HG03175 (cell line): ENCODE data around the gene NAA80.

ENCODE experiments used
- ATAC-seq: cut with Tn5 transposase; IDR thresholded peaks from one replicate; pipeline ENCODE4 v1.9.1; 2021; ENCODE audit warnings: mild to moderate bottlenecking, moderate library complexity; ENCODE audit not compliant: unreplicated experiment

The NAA80 gene, protein sequence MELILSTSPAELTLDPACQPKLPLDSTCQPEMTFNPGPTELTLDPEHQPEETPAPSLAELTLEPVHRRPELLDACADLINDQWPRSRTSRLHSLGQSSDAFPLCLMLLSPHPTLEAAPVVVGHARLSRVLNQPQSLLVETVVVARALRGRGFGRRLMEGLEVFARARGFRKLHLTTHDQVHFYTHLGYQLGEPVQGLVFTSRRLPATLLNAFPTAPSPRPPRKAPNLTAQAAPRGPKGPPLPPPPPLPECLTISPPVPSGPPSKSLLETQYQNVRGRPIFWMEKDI

DNA sequence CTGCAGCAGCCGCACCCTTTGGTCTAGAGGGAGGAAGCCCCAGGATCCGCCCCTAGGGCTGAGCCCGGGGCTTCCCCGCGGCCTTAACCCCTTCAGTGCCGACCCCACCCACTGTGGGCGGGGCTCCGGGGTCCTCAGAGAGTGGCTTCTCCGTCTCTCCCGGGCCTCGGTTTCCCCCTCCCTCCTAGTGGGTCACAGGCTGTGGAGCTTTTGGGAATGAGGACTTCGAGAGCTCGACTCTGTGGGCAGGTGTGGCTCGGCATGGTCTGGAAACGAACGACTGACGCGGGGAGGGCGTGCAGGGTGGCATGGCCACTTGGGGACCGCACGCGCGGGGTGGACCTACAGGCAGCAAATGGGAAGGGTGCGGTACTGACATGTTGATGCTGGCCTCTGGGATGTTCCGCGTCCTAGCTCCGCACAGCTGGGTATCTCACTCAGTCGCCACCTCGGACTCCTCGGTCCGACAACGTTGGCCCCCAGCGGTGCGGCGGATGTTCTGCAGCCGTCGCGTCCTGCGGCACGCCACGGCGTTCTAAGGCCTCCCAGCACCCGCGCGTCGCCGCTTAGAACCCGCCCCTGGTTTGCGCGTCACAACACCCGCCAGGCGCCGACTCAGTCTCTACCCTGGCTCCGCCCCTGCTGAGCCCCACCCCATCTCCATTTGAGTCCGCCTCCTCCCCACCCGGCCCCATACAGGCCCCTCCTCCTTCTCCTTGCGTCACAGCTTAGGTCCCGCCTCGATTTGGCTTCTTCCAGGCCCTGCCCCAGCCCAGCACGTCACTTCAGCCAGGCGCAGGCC is at the start of gene NAA80, which contains the start of gene HYAL3:
TSS of gene NAA80 (minus strand) at position 570 of the 802 bp plus-strand sequence. CDS start 1,942 bp downstream, outside the sequence.
TSS of gene HYAL3 (minus strand) at position 570 of the 802 bp plus-strand sequence. CDS start 3,803 bp downstream, outside the sequence.
- peak; percentile 88 for ATAC-seq

GRCh38 chr3:50347187-50347813 is 48.1 kb upstream of the NAA80 start:
- ATAC-seq = no peak

DNA sequence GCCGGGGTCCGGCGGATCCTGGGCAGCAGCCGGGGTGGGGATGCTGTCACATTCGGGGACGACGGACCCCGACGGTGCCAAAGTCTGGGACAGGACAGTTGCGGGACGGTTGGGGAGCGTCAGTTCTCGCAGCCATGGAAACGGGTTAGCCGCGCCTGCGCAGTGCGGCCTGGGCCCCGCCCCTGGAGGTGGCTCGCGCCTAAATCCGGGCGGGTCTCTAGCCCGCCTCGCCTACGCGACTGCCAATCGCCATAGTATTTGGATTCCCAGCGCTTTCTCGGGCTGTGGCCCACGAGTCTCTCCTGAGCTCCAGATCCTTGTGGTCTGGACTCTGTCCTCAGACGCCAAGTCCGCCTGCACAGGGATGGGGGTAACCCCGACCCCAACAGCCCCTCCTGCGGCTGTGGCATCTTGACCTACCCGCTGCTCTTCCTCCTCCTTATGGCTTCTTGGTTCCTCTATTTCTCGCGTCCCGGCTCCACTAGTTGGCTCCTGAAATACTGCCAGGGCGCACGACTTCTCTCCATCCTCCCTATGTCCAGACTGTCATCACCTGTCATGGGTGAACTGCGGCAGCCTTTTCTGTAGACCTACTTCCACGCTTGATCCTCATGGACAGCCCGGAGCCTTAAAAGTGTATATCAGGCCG is 46.5 kb upstream of the NAA80 start, which contains the start of gene ZMYND10:
TSS of gene ZMYND10 (minus strand) at position 147 of the 649 bp plus-strand sequence. CDS start 153 bp downstream, outside the sequence.
- ATAC-seq = peak; percentile 30

- ATAC-seq = no peak
These were observed 45.8 kb upstream of the NAA80 start for GRCh38 chr3:50345008-50345407.

DNA sequence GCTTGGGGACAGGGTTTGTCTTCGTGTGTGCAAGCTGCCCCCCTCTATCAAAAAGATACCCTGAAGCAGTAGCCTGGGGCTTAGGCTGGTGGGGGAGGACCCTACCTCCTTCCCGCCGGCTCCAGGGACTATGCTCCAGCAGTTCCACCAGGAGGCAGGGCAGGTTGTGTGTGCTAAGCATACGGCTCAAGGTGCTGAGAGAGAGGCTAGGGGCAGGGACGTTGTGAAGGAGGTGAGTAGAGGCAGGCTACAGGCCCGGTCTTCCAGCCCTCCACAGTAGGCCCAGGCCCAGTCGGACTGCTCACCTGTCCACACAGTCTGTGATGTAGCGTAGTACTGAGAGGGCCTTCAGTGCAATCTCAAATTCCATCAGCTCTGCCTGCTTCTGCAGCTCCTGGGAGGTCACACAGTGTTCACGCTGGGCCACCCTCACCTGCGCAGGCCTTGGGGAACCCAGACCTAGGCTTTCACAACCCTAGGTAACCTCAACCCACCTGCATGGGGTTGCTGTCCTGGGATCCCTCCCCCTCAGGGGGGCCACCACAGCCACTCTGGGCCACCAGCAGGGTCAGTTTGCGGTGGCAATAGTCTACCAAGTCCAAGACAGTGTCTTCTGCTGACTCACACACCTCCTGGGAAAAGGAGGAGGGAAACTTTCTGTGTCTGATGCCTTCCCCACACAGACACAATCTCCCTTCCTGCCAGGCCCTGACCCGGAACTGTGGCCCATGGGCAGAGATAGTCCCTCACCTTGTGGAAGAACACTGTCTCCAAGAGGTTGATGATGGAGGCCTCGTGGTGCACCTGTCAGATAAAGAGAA is 43.8 kb upstream of the NAA80 start:
- no peak for ATAC-seq

DNA sequence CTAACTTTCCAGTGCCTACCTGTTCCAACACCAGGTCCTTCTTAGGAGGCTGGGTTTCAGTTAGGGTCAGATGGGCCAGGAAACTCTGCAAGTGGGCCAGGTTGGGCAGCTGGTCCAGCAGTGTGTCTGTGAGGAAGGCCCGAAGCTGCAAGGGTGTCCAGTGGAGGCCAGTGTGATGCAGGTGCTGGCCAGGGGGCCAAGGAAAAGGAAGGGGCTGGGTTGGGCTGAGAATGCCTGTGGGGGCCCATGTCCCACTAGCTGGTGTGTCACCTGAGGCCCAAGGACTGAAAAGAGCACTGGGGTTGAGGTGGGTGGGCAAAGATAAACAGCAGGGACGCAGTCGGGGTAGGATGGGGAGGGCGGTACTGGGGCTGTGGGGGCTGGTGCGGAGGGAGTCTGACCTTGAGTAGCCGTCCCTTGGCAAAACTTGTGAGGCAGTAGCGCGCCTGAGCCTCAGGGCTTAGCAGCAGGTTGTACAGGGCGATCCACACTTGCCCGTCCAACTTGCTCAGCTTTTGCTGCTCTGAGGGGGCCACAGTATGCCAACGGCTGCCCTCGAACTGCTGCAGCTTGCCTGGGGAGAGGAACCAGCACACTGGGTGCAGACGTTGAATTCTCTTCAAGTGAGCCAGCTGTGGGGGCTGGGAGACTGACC is 42.9 kb upstream of the NAA80 start:
- ATAC-seq = no peak

DNA sequence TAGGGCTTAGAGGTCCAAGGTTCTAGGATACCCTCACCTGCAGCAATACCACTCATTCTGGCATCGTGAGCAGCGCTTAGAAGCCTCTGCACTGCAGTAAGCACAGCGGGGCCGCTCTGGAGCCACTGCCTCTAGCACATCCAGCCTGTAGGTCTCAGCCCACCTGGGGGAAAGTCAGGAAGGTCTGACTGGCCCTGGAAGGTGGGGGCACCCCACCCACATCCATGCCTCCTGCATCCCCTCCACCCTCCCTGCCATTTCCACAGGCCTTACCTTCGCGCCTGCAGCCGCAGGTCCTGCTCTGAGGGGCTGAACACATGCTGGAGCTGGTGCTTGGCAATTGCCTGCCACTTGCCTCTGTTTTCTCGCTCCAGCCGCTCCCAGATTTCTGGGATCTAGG is 42.3 kb upstream of the NAA80 start:
- ATAC-seq = no peak

DNA sequence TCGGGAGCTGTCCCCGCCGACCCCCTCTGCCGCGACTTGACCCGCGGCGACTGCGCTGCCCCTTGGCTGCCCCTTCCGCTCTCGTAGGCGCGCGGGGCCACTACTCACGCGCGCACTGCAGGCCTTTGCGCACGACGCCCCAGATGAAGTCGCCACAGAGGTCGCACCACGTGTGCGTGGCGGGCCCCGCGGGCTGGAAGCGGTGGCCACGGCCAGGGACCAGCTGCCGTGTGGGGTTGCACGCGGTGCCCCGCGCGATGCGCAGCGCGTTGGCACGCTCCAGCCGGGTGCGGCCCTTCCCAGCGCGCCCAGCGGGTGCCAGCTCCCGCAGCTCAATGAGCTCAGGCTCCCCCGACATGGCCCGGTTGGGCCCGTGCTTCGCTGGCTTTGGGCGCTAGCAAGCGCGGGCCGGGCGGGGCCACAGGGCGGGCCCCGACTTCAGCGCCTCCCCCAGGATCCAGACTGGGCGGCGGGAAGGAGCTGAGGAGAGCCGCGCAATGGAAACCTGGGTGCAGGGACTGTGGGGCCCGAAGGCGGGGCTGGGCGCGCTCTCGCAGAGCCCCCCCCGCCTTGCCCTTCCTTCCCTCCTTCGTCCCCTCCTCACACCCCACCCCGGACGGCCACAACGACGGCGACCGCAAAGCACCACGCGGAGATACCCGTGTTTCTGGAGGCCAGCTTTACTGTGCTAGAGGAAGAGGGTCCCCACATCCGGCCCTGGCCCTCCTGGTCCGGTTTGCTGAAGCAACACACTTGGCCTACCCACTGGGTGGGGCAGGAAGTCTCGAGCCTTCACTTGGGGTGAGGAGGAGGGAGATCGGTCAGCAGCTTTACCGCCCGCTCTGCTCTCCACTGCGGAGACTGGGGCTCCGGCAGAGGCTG is 41.5 kb upstream of the NAA80 start, which contains the start of gene RASSF1:
TSS of gene RASSF1 (minus strand) at position 389 of the 882 bp plus-strand sequence. CDS start at position 358, 31 bp downstream.
- ATAC-seq = peak; percentile 23

GRCh38 chr3:50340147-50340447 is 40.9 kb upstream of the NAA80 start:
- no peak for ATAC-seq

- ATAC-seq = no peak
These were observed 40.4 kb upstream of the NAA80 start for GRCh38 chr3:50339485-50340146.

- no peak for ATAC-seq
These were observed 39.8 kb upstream of the NAA80 start for GRCh38 chr3:50338965-50339364.

DNA sequence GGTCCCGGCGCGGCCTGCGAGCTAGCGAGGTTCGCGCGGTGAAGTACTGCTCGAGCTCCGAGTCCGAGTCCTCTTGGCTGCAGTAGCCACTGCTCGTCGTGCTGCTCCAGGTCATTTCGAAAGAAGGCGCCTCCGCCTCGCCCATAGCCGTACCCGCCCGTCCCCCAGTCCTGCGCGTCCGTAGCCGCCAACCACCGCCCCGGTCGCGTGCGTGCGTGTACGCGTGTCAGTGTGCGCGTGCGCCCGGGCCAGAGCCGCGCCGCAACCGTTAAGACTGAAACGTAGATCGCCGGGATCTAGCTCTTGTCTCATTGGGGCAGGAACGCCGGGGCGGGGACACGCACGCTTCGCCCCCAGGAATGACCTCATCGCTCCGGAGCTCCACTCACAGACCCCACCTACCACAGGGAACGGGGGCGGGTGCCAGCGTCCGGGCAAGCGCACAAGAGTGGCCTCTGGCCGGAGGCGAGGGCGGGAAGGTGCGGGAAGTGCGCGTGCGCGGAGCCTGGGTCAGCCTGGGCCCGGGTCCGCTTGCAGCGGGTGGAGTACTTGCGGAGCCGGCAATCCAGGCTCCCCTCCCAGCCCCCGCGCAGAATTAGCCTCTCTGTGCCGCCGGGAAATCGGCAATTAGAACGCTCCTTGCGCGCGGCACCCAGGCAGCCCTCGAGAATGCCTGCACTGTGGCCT is 38.1 kb upstream of the NAA80 start:
- peak; percentile 72 for ATAC-seq

- peak; percentile 30 for ATAC-seq
These were observed 37.4 kb upstream of the NAA80 start for GRCh38 chr3:50336452-50337174.

- ATAC-seq = no peak
These were observed 35.3 kb upstream of the NAA80 start for GRCh38 chr3:50334339-50335075.

DNA sequence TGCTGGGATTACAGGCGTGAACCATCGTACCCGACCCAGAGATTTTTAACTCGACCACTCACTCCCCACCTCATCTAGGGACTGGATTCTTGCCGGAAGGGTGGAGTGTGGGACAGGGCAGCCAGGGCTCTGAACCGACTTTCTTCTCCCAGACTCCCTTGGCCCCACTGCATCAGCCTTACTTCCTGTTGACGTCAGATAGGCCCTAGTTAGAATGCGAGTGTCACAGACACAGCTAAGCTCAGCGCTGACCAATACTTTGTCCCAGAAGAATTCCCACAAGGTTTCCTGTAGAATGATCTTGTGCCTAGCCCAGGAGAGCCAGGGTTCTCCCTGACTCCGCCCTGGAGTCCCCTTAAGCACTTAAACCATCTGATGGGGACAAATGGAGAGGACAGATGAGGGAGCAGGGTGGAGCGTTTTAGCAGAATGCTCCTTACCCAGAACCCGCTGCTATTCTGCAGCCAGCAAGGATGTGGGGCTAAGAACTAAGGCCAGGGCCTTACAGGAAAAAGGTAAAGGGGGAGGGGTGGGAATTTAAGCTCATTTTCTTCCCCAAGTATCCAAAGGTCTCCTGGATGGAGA is 34.6 kb upstream of the NAA80 start:
- ATAC-seq = no peak
